K562 (cell line): ENCODE measurements around the gene FAM171A2. TPM values are rescaled to one million over a fixed set of nuclear protein-coding genes. Genes with fewer than 3 reads are reported as not detected.
A peak's percentile ranks its signal among the peaks of the same experiment; 100 is the strongest.

Experiments
- BRCA1 ChIP-seq, 2 experiments: fragments of 450-650 bp in 1 of 2; sonication (generic) in 1 of 2; formaldehyde crosslinking in 1 of 2; IDR thresholded peaks; 2 replicates each; pipeline versions ENCODE4 v1.5.0 to v1.6.1; 2017 to 2020; ENCODE audit warnings: mild to moderate bottlenecking in 1 of 2, missing genetic modification reagents in 1 of 2
- CBX1 ChIP-seq: sonication (generic); IDR thresholded peaks from 2 replicates; pipeline ENCODE4 v1.6.1; 2016; ENCODE audit warnings: antibody characterized with exemption, low read depth, mild to moderate bottlenecking
- CCAR2 ChIP-seq: fragments of 200-400 bp; formaldehyde crosslinking; IDR thresholded peaks from 2 replicates; pipeline ENCODE4 v1.6.1; 2017; ENCODE audit warnings: mild to moderate bottlenecking, low read depth, low read length
- CREB1 ChIP-seq, 2 experiments: sonication (generic) in 1 of 2; formaldehyde crosslinking in 1 of 2; IDR thresholded peaks; 2 replicates each; pipeline versions ENCODE4 v1.6.1 to v1.8.0; 2012 to 2022; ENCODE audit warnings: inconsistent platforms in 1 of 2, mild to moderate bottlenecking in 1 of 2, missing genetic modification reagents in 1 of 2, moderate library complexity in 1 of 2
- GATAD2A ChIP-seq: fragments of 450-650 bp; IDR thresholded peaks from 2 replicates; pipeline ENCODE4 v1.6.1; 2017
- GTF2E2 ChIP-seq: fragments of 200-800 bp; sonication (Bioruptor generic); IDR thresholded peaks from 2 replicates; pipeline ENCODE4 v1.6.1; 2016; ENCODE audit warnings: missing genetic modification characterization, missing compliant biosample characterization
- HNRNPL ChIP-seq: fragments of 200-400 bp; formaldehyde crosslinking; IDR thresholded peaks from 2 replicates; pipeline ENCODE4 v1.6.1; 2017; ENCODE audit warnings: low read depth, mild to moderate bottlenecking, low read length
- IRF1 ChIP-seq: sonication (generic); formaldehyde crosslinking; IDR thresholded peaks from 2 replicates; pipeline ENCODE4 v1.8.0; 2022; ENCODE audit warnings: missing genetic modification reagents, mild to moderate bottlenecking, borderline replicate concordance
- JUN ChIP-seq, 2 experiments: sonication (generic) in 1 of 2; formaldehyde crosslinking in 1 of 2; IDR thresholded peaks; 2 replicates each; pipeline versions ENCODE4 v1.6.1 to v1.8.0; 2012 to 2022; ENCODE audit warnings: borderline replicate concordance in 2 of 2, mild to moderate bottlenecking in 2 of 2, improper control_type of control experiment in 1 of 2, low read depth in 1 of 2, low read length in 1 of 2, missing genetic modification reagents in 1 of 2
- MAFK ChIP-seq: IDR thresholded peaks from 2 replicates; pipeline ENCODE4 v1.6.1; 2011; ENCODE audit warnings: low read length, improper control_type of control experiment
- MEIS2 ChIP-seq: fragments of 450-650 bp; IDR thresholded peaks from 2 replicates; pipeline ENCODE4 v1.6.1; 2014; ENCODE audit warnings: mild to moderate bottlenecking; ENCODE audit not compliant: partially characterized antibody
- NFIC ChIP-seq: fragments of 450-650 bp; IDR thresholded peaks from 2 replicates; pipeline ENCODE4 v1.6.1; 2017; ENCODE audit warnings: mild to moderate bottlenecking, inconsistent platforms
- NR0B1 ChIP-seq: fragments of 450-650 bp; IDR thresholded peaks from one replicate; pipeline ENCODE4 v1.6.1; 2018; ENCODE audit warnings: mild to moderate bottlenecking, moderate library complexity; ENCODE audit not compliant: partially characterized antibody
- PCBP2 ChIP-seq: fragments of 200-400 bp; formaldehyde crosslinking; IDR thresholded peaks from 2 replicates; pipeline ENCODE4 v1.6.1; 2018; ENCODE audit warnings: low read length, low read depth, mild to moderate bottlenecking, moderate library complexity; ENCODE audit not compliant: poor library complexity, severe bottlenecking
- PHB2 ChIP-seq: fragments of 450-650 bp; IDR thresholded peaks from 2 replicates; pipeline ENCODE4 v1.6.1; 2017; ENCODE audit warnings: low read depth
- PHF21A ChIP-seq: fragments of 450-650 bp; IDR thresholded peaks from 2 replicates; pipeline ENCODE4 v1.6.1; 2017; ENCODE audit warnings: low read depth, borderline replicate concordance
- SIN3B ChIP-seq: fragments of 450-650 bp; IDR thresholded peaks from 2 replicates; pipeline ENCODE4 v1.6.1; 2017; ENCODE audit warnings: low read depth, mild to moderate bottlenecking, moderate library complexity
- SREBF1 ChIP-seq: fragments of 150-350 bp; IDR thresholded peaks from 2 replicates; pipeline ENCODE4 v1.6.1; 2014; ENCODE audit warnings: antibody characterized with exemption, low read depth, low read length, borderline replicate concordance
- TAF9B ChIP-seq: fragments of 450-650 bp; IDR thresholded peaks from 2 replicates; pipeline ENCODE4 v1.6.1; 2018; ENCODE audit warnings: mild to moderate bottlenecking; ENCODE audit not compliant: partially characterized antibody
- ZBTB7A ChIP-seq: IDR thresholded peaks from 2 replicates; pipeline ENCODE4 v1.6.1; 2011; ENCODE audit warnings: low read depth, mild to moderate bottlenecking, low read length, moderate library complexity, borderline replicate concordance; ENCODE audit not compliant: control insufficient read depth
- ZNF124 ChIP-seq: sonication (generic); formaldehyde crosslinking; IDR thresholded peaks from 2 replicates; pipeline ENCODE4 v1.8.1; 2022; ENCODE audit warnings: missing genetic modification reagents
- ZNF384 ChIP-seq: IDR thresholded peaks from 2 replicates; pipeline ENCODE4 v1.6.1; 2012; ENCODE audit warnings: low read depth, low read length, improper control_type of control experiment
- ZNF75A ChIP-seq: fragments of 450-650 bp; formaldehyde crosslinking; IDR thresholded peaks from 2 replicates; pipeline ENCODE4 v1.4.0; 2020; ENCODE audit warnings: mild to moderate bottlenecking
- ZNF76 ChIP-seq: fragments of 250-450 bp; sonication (Bioruptor Pico); IDR thresholded peaks from 2 replicates; pipeline ENCODE4 v1.4.0; 2020; ENCODE audit warnings: mild to moderate bottlenecking, moderate library complexity, borderline replicate concordance
- polyA plus RNA-seq, 8 experiments: library from polyadenylated mRNA; depleted of rRNA in 4 of 8; stranded (reverse) in 5 of 8; unstranded in 3 of 8; fragments of >200 nt; fragmentation: Nextera tagmentation in 2 of 8; fragmentation: Illumina TruSeq in 1 of 8; extraction: Ambion mirVana in 2 of 8; extraction: Trizol in 1 of 8; gene quantifications; 2 replicates each; pipeline versions ENCODE4 v1.2.1 to v1.2.3, GENCODE V29; 2011 to 2014; ENCODE audit warnings: inconsistent platforms in 1 of 8, missing spikeins in 1 of 8
- total RNA-seq, 7 experiments: library from RNA; depleted of rRNA in 6 of 7; stranded (reverse); fragments of >200 nt in 6 of 7; fragmentation: Illumina TruSeq in 2 of 7; extraction: Trizol in 2 of 7; gene quantifications; 2 replicates each; pipeline versions ENCODE4 v1.2.1 to v1.2.3, GENCODE V29; 2011 to 2021; ENCODE audit warnings: low replicate concordance in 1 of 7
- TF ChIP-seq, protein P1 (sequence below): sonication (generic); formaldehyde crosslinking; IDR thresholded peaks from 2 replicates; pipeline ENCODE4 v1.8.0; 2022; ENCODE audit warnings: mild to moderate bottlenecking, missing genetic modification reagents

Gene FAM171A2
- total and polyA plus RNA-seq, 9 of the 15 experiments (the other 6 are each of a cell fraction or from before 2014, with no cell fraction given) = 0.10 to 10.2 (median 2.0) TPM; not detected in 1

DNA sequence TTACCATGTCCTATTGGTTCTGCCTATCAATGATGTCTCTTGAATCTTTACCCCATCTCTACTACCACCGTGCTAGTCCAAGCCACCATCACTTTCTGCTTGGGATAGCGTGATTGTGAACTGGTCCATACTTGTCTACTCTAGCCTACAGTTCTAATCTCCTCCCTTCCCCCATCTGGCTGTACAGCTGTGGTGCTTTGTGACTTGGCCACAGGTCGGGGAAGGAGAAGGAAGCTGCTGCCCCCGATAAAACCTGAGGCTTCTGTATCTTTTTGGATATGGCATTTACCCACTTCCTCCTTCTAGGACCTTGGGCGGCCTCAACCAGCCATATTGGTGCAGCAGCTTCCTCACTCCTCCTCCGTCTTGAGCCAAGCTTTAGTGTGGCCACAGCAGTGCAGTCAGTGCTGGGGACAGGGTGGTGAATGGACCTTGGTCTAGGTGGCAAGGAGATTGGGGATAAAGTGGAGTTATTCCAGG, 26.1 kb upstream of the FAM171A2 start (continued):
- TF ChIP-seq SREBF1 = no peak
- TF ChIP-seq, protein P1, sequence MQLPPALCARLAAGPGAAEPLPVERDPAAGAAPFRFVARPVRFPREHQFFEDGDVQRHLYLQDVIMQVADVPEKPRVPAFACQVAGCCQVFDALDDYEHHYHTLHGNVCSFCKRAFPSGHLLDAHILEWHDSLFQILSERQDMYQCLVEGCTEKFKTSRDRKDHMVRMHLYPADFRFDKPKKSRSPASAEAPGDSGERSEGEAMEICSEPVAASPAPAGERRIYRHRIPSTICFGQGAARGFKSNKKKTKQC (CRISPR knock-in tag) = no peak
- no peak for TF ChIP-seq PHF21A
- no peak for TF ChIP-seq ZNF124 (CRISPR knock-in tag)
- TF ChIP-seq ZNF75A (CRISPR knock-in tag) = no peak
- TF ChIP-seq MEIS2 = no peak
- TF ChIP-seq NR0B1 = no peak
- TF ChIP-seq HNRNPL = no peak
- peak; percentile 63 for TF ChIP-seq CREB1 (IDR thresholded peaks at IDR 0.05)
- no peak for TF ChIP-seq CREB1 (CRISPR knock-in tag; IDR thresholded peaks at IDR 0.05)
- no peak for TF ChIP-seq IRF1
- TF ChIP-seq ZBTB7A = no peak
- TF ChIP-seq JUN (IDR thresholded peaks at IDR 0.05; ENCODE audit: borderline replicate concordance, low read depth, low read length) = no peak
- no peak for TF ChIP-seq JUN (CRISPR knock-in tag; IDR thresholded peaks at IDR 0.05; ENCODE audit: borderline replicate concordance)
- TF ChIP-seq ZNF76 = no peak
- no peak for TF ChIP-seq SIN3B
- no peak for TF ChIP-seq MAFK
- peak; percentile 60 for TF ChIP-seq TAF9B
- TF ChIP-seq GATAD2A = peak; percentile 49; the same call in 1 of the 2 replicates
- no peak for TF ChIP-seq BRCA1 (IDR thresholded peaks at IDR 0.05)
- TF ChIP-seq BRCA1 (CRISPR knock-in tag; IDR thresholded peaks at IDR 0.05) = no peak
- TF ChIP-seq CBX1 = no peak
- TF ChIP-seq ZNF384 = no peak
- 0 out of 2 replicates have a peak, but pooled peaks have one; percentile 11 for TF ChIP-seq PHB2
- TF ChIP-seq NFIC = peak; percentile 88
- TF ChIP-seq PCBP2 = no peak
- TF ChIP-seq CCAR2 = no peak
- no peak; the same call in 1 of the 2 replicates for TF ChIP-seq GTF2E2
